Spinal cord (tissue), 10 donors: ENCODE data around the gene FFAR2. TPM values are rescaled to one million over a fixed set of nuclear protein-coding genes. Genes with fewer than 3 reads are reported as not detected.

ENCODE experiments used
- DNase-seq, 6 donors: peaks; one replicate each; pipeline versions ENCODE4 v3.0.0 to v3.0.0-alpha.2; 2013 to 2015; ENCODE audit warnings: low spot score in 6 of 6, low read depth in 4 of 6
- H3K27ac ChIP-seq: one replicate; pipeline ENCODE4 v1.5.1; 2013; ENCODE audit warnings: low read depth, low read length, control low read depth
- H3K27me3 ChIP-seq: one replicate; pipeline ENCODE4 v1.6.1; 2013; ENCODE audit warnings: low read length; ENCODE audit not compliant: control insufficient read depth, insufficient read depth
- H3K36me3 ChIP-seq: one replicate; pipeline ENCODE4 v1.6.1; 2013; ENCODE audit warnings: low read length; ENCODE audit not compliant: control insufficient read depth, insufficient read depth
- H3K4me1 ChIP-seq: one replicate; pipeline ENCODE4 v1.6.1; 2013; ENCODE audit warnings: low read length; ENCODE audit not compliant: control insufficient read depth, insufficient read depth
- H3K4me3 ChIP-seq: one replicate; pipeline ENCODE4 v1.5.1; 2013; ENCODE audit warnings: low read depth, low read length, control low read depth
- H3K9me3 ChIP-seq: one replicate; pipeline ENCODE4 v1.6.1; 2013; ENCODE audit warnings: low read length; ENCODE audit not compliant: control insufficient read depth, insufficient read depth
- WGBS: methylation state at CpG from one replicate; pipeline ENCODE4 v1.1.5; 2013; ENCODE audit warnings: missing lambda C conversion rate; ENCODE audit not compliant: insufficient coverage; 5-methylcytosine and 5-hydroxymethylcytosine counted together
- polyA plus RNA-seq, 2 donors: library from polyadenylated mRNA; unstranded; fragments of 120-200 nt; gene quantifications; one replicate each; pipeline ENCODE4 v1.2.1, GENCODE V29; 2013; ENCODE audit not compliant: insufficient read length in 2 of 2
- total RNA-seq, 2 donors: library from RNA; depleted of rRNA in 1 of 2; stranded (reverse); fragments of 120-200 nt in 1 of 2; fragments of >200 nt in 1 of 2; gene quantifications; one replicate each; pipeline versions ENCODE4 v1.2.3 to v1.2.4, GENCODE V29; 2013 to 2014
- donor health status: healthy.

FFAR2 gene
- total and polyA plus RNA-seq, 4 donors = 0.11 to 0.69 (median 0.39) TPM

- peaks cover 2% of the 10 kb centered on the region for H3K27me3 ChIP-seq
- no peaks in the 10 kb centered on the region for H3K9me3 ChIP-seq
- H3K4me1 ChIP-seq = no peaks in the 10 kb centered on the region
- DNase-seq = no peak
- no peaks in the 10 kb centered on the region for H3K36me3 ChIP-seq
- WGBS = 92% methylated on average over 8 of the region's 13 CpGs
- no peak overlapping the region for H3K4me3 ChIP-seq
- H3K27ac ChIP-seq = no peak overlapping the region
Measured at GRCh38 chr19:35408284-35409171, 39.5 kb upstream of the FFAR2 start.

GRCh38 chr19:35409191-35409590 is 38.9 kb upstream of the FFAR2 start:
- no peaks in the 10 kb centered on the region for H3K4me1 ChIP-seq
- H3K36me3 ChIP-seq = no peaks in the 10 kb centered on the region
- no peak for DNase-seq
- H3K4me3 ChIP-seq = no peak overlapping the region
- peaks cover 2% of the 10 kb centered on the region for H3K27me3 ChIP-seq
- 90% methylated on average over 5 of the region's 5 CpGs for WGBS
- no peak overlapping the region for H3K27ac ChIP-seq
- H3K9me3 ChIP-seq = no peaks in the 10 kb centered on the region

GRCh38 chr19:35410487-35410886 is 37.6 kb upstream of the FFAR2 start:
- Histone ChIP-seq H3K4me3 (no peak overlapping the region), H3K36me3 (no peaks in the 10 kb centered on the region), H3K27ac (no peak overlapping the region), H3K9me3 (no peaks in the 10 kb centered on the region), H3K27me3 (peaks cover 2% of the 10 kb centered on the region), H3K4me1 (no peaks in the 10 kb centered on the region)
- 50% methylated on average over 1 of the region's 5 CpGs for WGBS
- no peak for DNase-seq

- Histone ChIP-seq H3K4me3 (no peak overlapping the region), H3K27ac (no peak overlapping the region), H3K4me1 (no peaks in the 10 kb centered on the region), H3K9me3 (no peaks in the 10 kb centered on the region), H3K36me3 (no peaks in the 10 kb centered on the region), H3K27me3 (peaks cover 3% of the 10 kb centered on the region)
- 81% methylated on average over 2 of the region's 3 CpGs for WGBS
- no peak for DNase-seq
Measured at GRCh38 chr19:35414442-35414841, 33.6 kb upstream of the FFAR2 start.

- no peak overlapping the region for H3K4me3 ChIP-seq
- no peak for DNase-seq
- 70% methylated on average over 5 of the region's 7 CpGs for WGBS
- H3K36me3 ChIP-seq = no peaks in the 10 kb centered on the region
- peaks cover 3% of the 10 kb centered on the region for H3K27me3 ChIP-seq
- peaks cover 1% of the 10 kb centered on the region for H3K4me1 ChIP-seq
- H3K27ac ChIP-seq = no peak overlapping the region
- no peaks in the 10 kb centered on the region for H3K9me3 ChIP-seq
Measured at GRCh38 chr19:35416331-35416730, 31.7 kb upstream of the FFAR2 start.

- WGBS = 88% methylated on average over 2 of the region's 2 CpGs
- H3K36me3 ChIP-seq = no peaks in the 10 kb centered on the region
- no peak overlapping the region for H3K4me3 ChIP-seq
- DNase-seq = no peak
- peaks cover 3% of the 10 kb centered on the region for H3K27me3 ChIP-seq
- H3K4me1 ChIP-seq = peaks cover 4% of the 10 kb centered on the region
- no peaks in the 10 kb centered on the region for H3K9me3 ChIP-seq
- no peak overlapping the region for H3K27ac ChIP-seq
Measured at GRCh38 chr19:35417278-35417677, 30.8 kb upstream of the FFAR2 start.

GRCh38 chr19:35417713-35418534 is 30.1 kb upstream of the FFAR2 start:
- Histone ChIP-seq H3K4me3 (no peak overlapping the region), H3K27ac (no peak overlapping the region), H3K9me3 (no peaks in the 10 kb centered on the region), H3K27me3 (peaks cover 3% of the 10 kb centered on the region), H3K36me3 (no peaks in the 10 kb centered on the region), H3K4me1 (peaks cover 4% of the 10 kb centered on the region)
- no peak for DNase-seq
- 62% methylated on average over 4 of the region's 7 CpGs for WGBS

GRCh38 chr19:35419046-35419445 is 29.0 kb upstream of the FFAR2 start:
- no CpG with 5 or more reads among the region's 3 CpGs for WGBS
- Histone ChIP-seq H3K27me3 (peaks cover 3% of the 10 kb centered on the region), H3K36me3 (no peaks in the 10 kb centered on the region)

GRCh38 chr19:35419805-35420204 is 28.3 kb upstream of the FFAR2 start:
- Histone ChIP-seq H3K4me3 (no peak overlapping the region), H3K9me3 (no peaks in the 10 kb centered on the region), H3K27me3 (peaks cover 3% of the 10 kb centered on the region), H3K27ac (no peak overlapping the region), H3K36me3 (no peaks in the 10 kb centered on the region), H3K4me1 (peaks cover 4% of the 10 kb centered on the region)
- WGBS = 73% methylated on average over 3 of the region's 5 CpGs
- no peak for DNase-seq

More at GRCh38 chr19:35419046-35419445, 29.0 kb upstream of the FFAR2 start:
- DNase-seq = no peak
- Histone ChIP-seq H3K4me1 (peaks cover 4% of the 10 kb centered on the region), H3K9me3 (no peaks in the 10 kb centered on the region), H3K27ac (no peak overlapping the region), H3K4me3 (no peak overlapping the region)
